GM23338 (cell line): ENCODE data around the gene ABHD15. TPM values are rescaled to one million over a fixed set of nuclear protein-coding genes. Genes with fewer than 3 reads are reported as not detected.

ENCODE experiments used
- ATAC-seq: fragments of 200-7000 bp; cut with Tn5 transposase; 3 replicates; pipeline ENCODE4 v1.9.1; 2020
- DNase-seq: peaks from one replicate; pipeline ENCODE4 v3.0.0-alpha.2; 2015; ENCODE audit warnings: low spot score
- H2AFZ ChIP-seq: fragments of 200-600 bp; sonication (generic); 2 replicates; pipeline ENCODE4 v1.8.0; 2016; ENCODE audit warnings: antibody characterized with exemption, mild to moderate bottlenecking, moderate library complexity
- H3F3A ChIP-seq: fragments of 200-600 bp; sonication (generic); replicated peaks from 2 replicates; pipeline ENCODE4 v1.8.0; 2017; ENCODE audit warnings: antibody characterized with exemption, mixed run types, low read depth
- H3K27ac ChIP-seq: fragments of 200-600 bp; sonication (generic); 2 replicates; pipeline ENCODE4 v1.6.1; 2016; ENCODE audit warnings: low read depth
- H3K27me3 ChIP-seq: fragments of 200-600 bp; sonication (generic); 2 replicates; pipeline ENCODE4 v1.8.0; 2016; ENCODE audit warnings: mild to moderate bottlenecking, mixed run types, moderate library complexity; ENCODE audit not compliant: insufficient read depth
- H3K36me3 ChIP-seq: fragments of 200-600 bp; sonication (generic); 2 replicates; pipeline ENCODE4 v1.8.0; 2016; ENCODE audit warnings: mild to moderate bottlenecking; ENCODE audit not compliant: insufficient read depth
- H3K4me1 ChIP-seq: fragments of 200-600 bp; sonication (generic); 2 replicates; pipeline ENCODE4 v1.8.0; 2016; ENCODE audit warnings: mild to moderate bottlenecking, moderate library complexity; ENCODE audit not compliant: insufficient read depth
- H3K4me2 ChIP-seq: fragments of 200-600 bp; sonication (generic); 2 replicates; pipeline ENCODE4 v1.7.1; 2017; ENCODE audit warnings: mixed run types
- H3K4me3 ChIP-seq: fragments of 200-600 bp; sonication (generic); 2 replicates; pipeline ENCODE4 v1.6.1; 2016; ENCODE audit warnings: mixed run types
- H3K79me2 ChIP-seq: fragments of 200-600 bp; sonication (generic); replicated peaks from 2 replicates; pipeline ENCODE4 v1.8.0; 2017; ENCODE audit warnings: mild to moderate bottlenecking; ENCODE audit not compliant: insufficient read depth
- H3K9me2 ChIP-seq: fragments of 200-600 bp; sonication (generic); 2 replicates; pipeline ENCODE4 v1.8.0; 2017; ENCODE audit not compliant: insufficient read depth
- H4K20me1 ChIP-seq: fragments of 200-600 bp; sonication (generic); replicated peaks from 2 replicates; pipeline ENCODE4 v1.8.0; 2017; ENCODE audit warnings: mild to moderate bottlenecking; ENCODE audit not compliant: insufficient read depth
- H3K27ac Mint-ChIP-seq: 2 replicates; pipeline ENCODE4 v1.8.0; 2020; ENCODE audit warnings: inconsistent platforms, mild to moderate bottlenecking, moderate library complexity, mixed read lengths
- H3K27me3 Mint-ChIP-seq: 3 replicates; pipeline ENCODE4 v1.8.0; 2022; ENCODE audit warnings: low read depth, mild to moderate bottlenecking, moderate library complexity, mixed read lengths, inconsistent platforms; ENCODE audit not compliant: insufficient read depth, poor library complexity
- H3K36me3 Mint-ChIP-seq: 3 replicates; pipeline ENCODE4 v1.8.0; 2021; ENCODE audit warnings: low read depth, mild to moderate bottlenecking, inconsistent platforms, moderate library complexity, mixed read lengths
- H3K4me1 Mint-ChIP-seq: 3 replicates; pipeline ENCODE4 v1.8.0; 2020; ENCODE audit warnings: mild to moderate bottlenecking, inconsistent platforms, mixed read lengths
- H3K4me3 Mint-ChIP-seq: 3 replicates; pipeline ENCODE4 v1.8.0; 2021; ENCODE audit warnings: moderate library complexity, mild to moderate bottlenecking, inconsistent platforms, mixed read lengths
- H3K9me3 Mint-ChIP-seq: 3 replicates; pipeline ENCODE4 v1.8.0; 2020; ENCODE audit warnings: moderate library complexity, mild to moderate bottlenecking, inconsistent platforms, mixed read lengths
- CREB1 ChIP-seq: fragments of 250-450 bp; sonication (Bioruptor Pico); IDR thresholded peaks from 2 replicates; pipeline ENCODE4 v1.5.0; 2020; ENCODE audit warnings: low read depth, mild to moderate bottlenecking, moderate library complexity
- ETS1 ChIP-seq: IDR thresholded peaks from 2 replicates; pipeline ENCODE4 v1.6.1; 2016; ENCODE audit warnings: antibody characterized with exemption
- EZH2 ChIP-seq: fragments of 200-600 bp; sonication (generic); IDR thresholded peaks from one replicate; pipeline ENCODE4 v1.8.0; 2017; ENCODE audit warnings: antibody characterized with exemption, mild to moderate bottlenecking, low read depth; ENCODE audit not compliant: unreplicated experiment
- EZH2phosphoT487 ChIP-seq: fragments of 200-600 bp; sonication (generic); IDR thresholded peaks from one replicate; pipeline ENCODE4 v1.8.1; 2018; ENCODE audit warnings: antibody characterized with exemption; ENCODE audit not compliant: unreplicated experiment
- JUNB ChIP-seq: IDR thresholded peaks from one replicate; pipeline ENCODE4 v1.6.1; 2016; ENCODE audit warnings: antibody characterized with exemption; ENCODE audit not compliant: unreplicated experiment
- NANOG ChIP-seq: IDR thresholded peaks from 2 replicates; pipeline ENCODE4 v1.6.1; 2016; ENCODE audit warnings: antibody characterized with exemption, borderline replicate concordance
- POLR2AphosphoS5 ChIP-seq: IDR thresholded peaks from 2 replicates; pipeline ENCODE4 v1.6.1; 2016; ENCODE audit warnings: antibody characterized with exemption, low read depth
- REST ChIP-seq: IDR thresholded peaks from one replicate; pipeline ENCODE4 v1.6.1; 2018; ENCODE audit warnings: antibody characterized with exemption; ENCODE audit not compliant: unreplicated experiment
- ZNF114 ChIP-seq: fragments of 250-450 bp; sonication (Bioruptor Pico); IDR thresholded peaks from 2 replicates; pipeline ENCODE4 v1.5.0; 2020; ENCODE audit warnings: mild to moderate bottlenecking, moderate library complexity
- ZNF331 ChIP-seq: fragments of 250-450 bp; sonication (Bioruptor Pico); IDR thresholded peaks from 2 replicates; pipeline ENCODE4 v1.5.0; 2020; ENCODE audit warnings: low read depth, mild to moderate bottlenecking, moderate library complexity
- polyA plus RNA-seq: library from polyadenylated mRNA; unstranded; fragments of >200 nt; fragmentation: Nextera tagmentation; extraction: Ambion mirVana; gene quantifications from 2 replicates; pipeline ENCODE4 v1.2.1, GENCODE V29; 2016
- total RNA-seq: library from RNA; depleted of rRNA; stranded (reverse); fragments of >200 nt; shearing (Covaris generic); gene quantifications from 2 replicates; pipeline ENCODE4 v1.2.3, GENCODE V29; 2014

The ABHD15 gene
- total and polyA plus RNA-seq, 2 experiments from 2014 or later, result 0.27 to 2.5 TPM

DNA sequence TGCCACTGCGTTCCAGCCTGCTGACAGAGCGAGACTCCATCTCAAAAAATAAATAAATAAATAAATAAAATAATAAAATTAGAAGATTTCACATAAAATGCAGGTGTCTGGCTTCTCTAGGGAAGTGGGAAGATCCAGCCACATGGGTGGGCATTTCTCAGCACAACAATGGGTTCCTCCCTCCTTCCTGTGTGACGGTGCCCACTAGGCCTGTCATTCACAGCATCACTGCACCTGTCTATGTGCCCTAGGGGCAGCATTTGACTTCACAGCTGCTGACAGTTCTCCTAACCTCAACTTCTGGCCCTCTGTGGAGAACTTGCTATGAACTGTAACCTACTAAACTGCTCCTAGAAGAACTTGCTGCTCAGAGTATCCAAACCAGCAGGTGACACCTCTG is 3.0 kb downstream of the ABHD15 start:
- Mint-ChIP-seq H3K27ac (no peak overlapping the region), H3K27me3 (peaks cover 40% of the 10 kb centered on the region), H3K4me1 (peaks cover 8% of the 10 kb centered on the region), H3K36me3 (no peaks in the 10 kb centered on the region; the same call in 2 of the 3 replicates), H3K9me3 (no peaks in the 10 kb centered on the region), H3K4me3 (no peak overlapping the region)
- H3K79me2 ChIP-seq, result no peaks in the 10 kb centered on the region
- DNase-seq, result no peak
- H3K9me2 ChIP-seq, result no peaks in the 10 kb centered on the region
- H3K27me3 ChIP-seq, result peaks cover 39% of the 10 kb centered on the region
- H3F3A ChIP-seq, result peaks cover 7% of the 10 kb centered on the region; the same call in 1 of the 2 replicates
- H4K20me1 ChIP-seq, result peaks cover 8% of the 10 kb centered on the region
- no peak overlapping the region for H3K27ac ChIP-seq
- no peak overlapping the region for H3K4me2 ChIP-seq
- H3K36me3 ChIP-seq, result no peaks in the 10 kb centered on the region
- TF ChIP-seq REST, result no peak
- ATAC-seq, result no peak
- H2AFZ ChIP-seq, result no peak overlapping the region
- H3K4me3 ChIP-seq, result no peak overlapping the region
- peaks cover 7% of the 10 kb centered on the region for H3K4me1 ChIP-seq

DNA sequence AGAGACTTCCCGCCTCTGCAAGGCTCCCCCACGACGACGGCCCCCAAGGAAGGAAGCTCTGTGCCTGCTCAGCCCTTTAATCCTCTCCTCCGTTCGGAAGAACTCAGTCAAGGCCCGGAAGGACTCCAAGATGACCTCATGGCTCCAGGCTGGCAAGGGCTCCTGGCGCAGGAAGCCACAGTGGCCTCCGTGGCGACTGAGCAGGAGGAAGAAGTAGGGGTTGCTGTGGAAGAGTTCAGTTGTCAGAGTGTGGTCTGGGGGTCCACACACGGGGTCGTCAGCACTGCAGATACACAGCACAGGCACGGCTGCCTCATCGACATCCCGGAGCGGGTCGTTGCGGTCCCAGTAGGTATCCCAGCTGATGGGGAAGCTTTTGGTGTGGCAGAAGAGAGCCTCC is 4.2 kb downstream of the ABHD15 start:
- no peaks in the 10 kb centered on the region for H3K9me2 ChIP-seq
- H3K4me2 ChIP-seq, result no peak overlapping the region
- peaks cover 2% of the 10 kb centered on the region; the same call in 1 of the 2 replicates for H3F3A ChIP-seq
- H4K20me1 ChIP-seq, result peaks cover 8% of the 10 kb centered on the region
- H3K36me3 ChIP-seq, result no peaks in the 10 kb centered on the region
- H3K27me3 Mint-ChIP-seq, result peaks cover 35% of the 10 kb centered on the region
- peaks cover 38% of the 10 kb centered on the region for H3K27me3 ChIP-seq
- H3K36me3 Mint-ChIP-seq, result no peaks in the 10 kb centered on the region; the same call in 2 of the 3 replicates
- no peak overlapping the region for H2AFZ ChIP-seq
- no peaks in the 10 kb centered on the region for H3K79me2 ChIP-seq
- no peak overlapping the region for H3K27ac ChIP-seq
- no peak for DNase-seq
- H3K4me1 ChIP-seq, result peaks cover 7% of the 10 kb centered on the region
- H3K9me3 Mint-ChIP-seq, result no peaks in the 10 kb centered on the region
- no peak overlapping the region for H3K4me3 ChIP-seq
- no peak for ATAC-seq
- peaks cover 8% of the 10 kb centered on the region for H3K4me1 Mint-ChIP-seq
- H3K27ac Mint-ChIP-seq, result no peak overlapping the region
- H3K4me3 Mint-ChIP-seq, result no peak overlapping the region
- no peak for TF ChIP-seq ZNF114 (CRISPR knock-in tag)
- no peak for TF ChIP-seq EZH2phosphoT487
- TF ChIP-seq CREB1 (CRISPR knock-in tag), result no peak
- TF ChIP-seq POLR2AphosphoS5, result no peak
- TF ChIP-seq JUNB, result no peak
- no peak for TF ChIP-seq NANOG
- no peak for TF ChIP-seq REST
- TF ChIP-seq ETS1, result no peak
- TF ChIP-seq ZNF331, result no peak
- no peak for TF ChIP-seq EZH2
